WTC11 (cell line): ENCODE results near the gene IQSEC1. TPM values are rescaled to one million over a fixed set of nuclear protein-coding genes. Genes with fewer than 3 reads are reported as not detected.

ENCODE experiments used
- ATAC-seq: fragments of 200-7000 bp; cut with Tn5 transposase; 2 replicates; pipeline ENCODE4 v1.10.0; 2021; ENCODE audit warnings: mild to moderate bottlenecking, moderate library complexity
- CTCF ChIA-PET: fragments of 300-600 bp; sonication (Branson Sonifier 250); formaldehyde crosslinking; loops from one replicate; lab custom pipeline; 2021; ENCODE audit warnings: antibody characterized with exemption; lab: Charles Lee
- POLR2A ChIA-PET: fragments of 350-600 bp; sonication (Branson Sonifier 250); formaldehyde crosslinking; loops from one replicate; lab custom pipeline; 2021; ENCODE audit warnings: antibody characterized with exemption; lab: Charles Lee
- DNase-seq: peaks from one replicate; pipeline ENCODE4 v3.0.0; 2021; ENCODE audit warnings: low spot score
- H3K27ac Mint-ChIP-seq: 2 replicates; pipeline ENCODE4 v1.8.0; 2021; ENCODE audit warnings: mixed read lengths
- H3K27me3 Mint-ChIP-seq: 2 replicates; pipeline ENCODE4 v1.8.0; 2021; ENCODE audit warnings: low read depth, mild to moderate bottlenecking, moderate library complexity, mixed read lengths
- H3K36me3 Mint-ChIP-seq: 2 replicates; pipeline ENCODE4 v1.8.0; 2021; ENCODE audit warnings: mixed read lengths
- H3K4me1 Mint-ChIP-seq: 2 replicates; pipeline ENCODE4 v1.8.0; 2022; ENCODE audit warnings: mixed read lengths
- H3K4me3 Mint-ChIP-seq: 2 replicates; pipeline ENCODE4 v1.8.0; 2021; ENCODE audit warnings: mild to moderate bottlenecking, moderate library complexity, mixed read lengths
- H3K9me3 Mint-ChIP-seq: 2 replicates; pipeline ENCODE4 v1.8.0; 2021; ENCODE audit warnings: mixed read lengths
- ATF3 ChIP-seq: sonication (generic); formaldehyde crosslinking; conservative IDR thresholded peaks from 2 replicates; pipeline ENCODE4 v1.8.1; 2022; ENCODE audit warnings: mild to moderate bottlenecking, missing genetic modification reagents
- CBFB ChIP-seq: sonication (generic); formaldehyde crosslinking; IDR thresholded peaks from 2 replicates; pipeline ENCODE4 v1.8.1; 2022; ENCODE audit warnings: mild to moderate bottlenecking, low read depth, missing genetic modification reagents
- CTCF ChIP-seq: fragments of 200-600 bp; IDR thresholded peaks from 2 replicates; pipeline ENCODE4 v1.8.0; 2022; ENCODE audit warnings: antibody characterized with exemption
- ESRRA ChIP-seq: sonication (generic); formaldehyde crosslinking; IDR thresholded peaks from 2 replicates; pipeline ENCODE4 v1.8.1; 2022; ENCODE audit warnings: mild to moderate bottlenecking, missing genetic modification reagents, borderline replicate concordance
- FOXK1 ChIP-seq: sonication (generic); formaldehyde crosslinking; IDR thresholded peaks from 2 replicates; pipeline ENCODE4 v1.8.0; 2022; ENCODE audit warnings: mild to moderate bottlenecking, moderate library complexity, missing genetic modification reagents
- FOXP1 ChIP-seq: sonication (generic); formaldehyde crosslinking; IDR thresholded peaks from 2 replicates; pipeline ENCODE4 v1.8.0; 2022; ENCODE audit warnings: missing genetic modification reagents, mild to moderate bottlenecking, moderate library complexity, borderline replicate concordance
- FOXP4 ChIP-seq: sonication (generic); formaldehyde crosslinking; IDR thresholded peaks from 2 replicates; pipeline ENCODE4 v1.8.0; 2022; ENCODE audit warnings: mild to moderate bottlenecking, missing genetic modification reagents
- HMGA2 ChIP-seq: fragments of 250-450 bp; sonication (Bioruptor Pico); IDR thresholded peaks from 2 replicates; pipeline ENCODE4 v1.4.0; 2021; ENCODE audit warnings: mild to moderate bottlenecking, moderate library complexity
- JAZF1 ChIP-seq: fragments of 250-450 bp; sonication (Bioruptor Pico); IDR thresholded peaks from 2 replicates; pipeline ENCODE4 v1.9.0; 2021; ENCODE audit warnings: moderate library complexity, mild to moderate bottlenecking, inconsistent platforms
- PRDM15 ChIP-seq: sonication (generic); formaldehyde crosslinking; IDR thresholded peaks from 2 replicates; pipeline ENCODE4 v1.8.0; 2022; ENCODE audit warnings: missing genetic modification reagents
- PRRX2 ChIP-seq: fragments of 250-450 bp; sonication (Bioruptor Pico); IDR thresholded peaks from 2 replicates; pipeline ENCODE4 v1.8.0; 2021; ENCODE audit warnings: mild to moderate bottlenecking
- RORB ChIP-seq: fragments of 250-450 bp; sonication (Bioruptor Pico); IDR thresholded peaks from 2 replicates; pipeline ENCODE4 v1.9.0; 2021; ENCODE audit warnings: mild to moderate bottlenecking
- SMAD4 ChIP-seq: sonication (generic); formaldehyde crosslinking; IDR thresholded peaks from 2 replicates; pipeline ENCODE4 v1.8.0; 2022; ENCODE audit warnings: mild to moderate bottlenecking, missing genetic modification reagents
- STAT6 ChIP-seq: sonication (generic); formaldehyde crosslinking; conservative IDR thresholded peaks from 2 replicates; pipeline ENCODE4 v1.8.1; 2023; ENCODE audit warnings: mild to moderate bottlenecking, low read depth, missing genetic modification reagents, moderate library complexity
- USF1 ChIP-seq: sonication (generic); formaldehyde crosslinking; IDR thresholded peaks from 2 replicates; pipeline ENCODE4 v1.8.0; 2022; ENCODE audit warnings: mild to moderate bottlenecking, missing genetic modification reagents
- ZBTB21 ChIP-seq: sonication (generic); formaldehyde crosslinking; IDR thresholded peaks from 2 replicates; pipeline ENCODE4 v1.8.1; 2023; ENCODE audit warnings: mild to moderate bottlenecking, missing genetic modification reagents, borderline replicate concordance
- ZNF121 ChIP-seq: sonication (generic); formaldehyde crosslinking; IDR thresholded peaks from 2 replicates; pipeline ENCODE4 v1.8.0; 2023; ENCODE audit warnings: missing genetic modification reagents
- ZSCAN18 ChIP-seq: fragments of 250-450 bp; sonication (Bioruptor Pico); IDR thresholded peaks from 2 replicates; pipeline ENCODE4 v2.1.2; 2022; ENCODE audit warnings: mild to moderate bottlenecking, moderate library complexity
- total RNA-seq: library from RNA; stranded (reverse); gene quantifications from 3 replicates; pipeline ENCODE4 v1.2.3, GENCODE V29; 2021

The IQSEC1 gene
- total RNA-seq, 1 experiment from 2014 or later = 35.0 TPM

GRCh38 chr3:12925648-12926047, 147.6 kb downstream of the IQSEC1 start:
- ChIA-PET CTCF (no interaction called here), POLR2A (no interaction called here)
- Mint-ChIP-seq H3K27me3 (no peaks in the 10 kb centered on the region), H3K27ac (no peak overlapping the region), H3K36me3 (peaks cover 11% of the 10 kb centered on the region), H3K4me3 (no peak overlapping the region), H3K9me3 (no peaks in the 10 kb centered on the region), H3K4me1 (no peaks in the 10 kb centered on the region)
- ATAC-seq (no peak), DNase-seq (no peak)
- TF ChIP-seq ATF3 (CRISPR knock-in tag) (no peak), FOXP1 (no peak), CBFB (CRISPR knock-in tag) (no peak), HMGA2 (CRISPR knock-in tag) (no peak), ZSCAN18 (no peak), ZBTB21 (CRISPR knock-in tag) (no peak), JAZF1 (CRISPR knock-in tag) (no peak), CTCF (no peak), ZNF121 (CRISPR knock-in tag) (no peak), STAT6 (no peak), ESRRA (no peak), PRDM15 (CRISPR knock-in tag) (no peak), USF1 (no peak), FOXP4 (no peak), FOXK1 (no peak), RORB (no peak), SMAD4 (CRISPR knock-in tag) (no peak), PRRX2 (CRISPR knock-in tag) (no peak)
